Endothelial cell (in vitro differentiated cells): ENCODE measurements around the gene FGF14. TPM values are rescaled to one million over a fixed set of nuclear protein-coding genes. Genes with fewer than 3 reads are reported as not detected.
A peak's percentile ranks its signal among the peaks of the same experiment; 100 is the strongest.

Experiments
- DNase-seq: peaks from one replicate; pipeline ENCODE4 v3.0.0; 2021; ENCODE audit warnings: low spot score
- H3K27ac Mint-ChIP-seq: one replicate; pipeline ENCODE4 v1.8.0; 2021; ENCODE audit warnings: mixed read lengths, inconsistent platforms; ENCODE audit not compliant: unreplicated experiment
- H3K27me3 Mint-ChIP-seq: one replicate; pipeline ENCODE4 v1.8.0; 2021; ENCODE audit warnings: mild to moderate bottlenecking, moderate library complexity, mixed read lengths, inconsistent platforms; ENCODE audit not compliant: unreplicated experiment
- H3K36me3 Mint-ChIP-seq: one replicate; pipeline ENCODE4 v1.8.0; 2021; ENCODE audit warnings: mild to moderate bottlenecking, low read depth, mixed read lengths, inconsistent platforms; ENCODE audit not compliant: unreplicated experiment
- H3K4me1 Mint-ChIP-seq: one replicate; pipeline ENCODE4 v1.8.0; 2021; ENCODE audit warnings: mild to moderate bottlenecking, mixed read lengths, inconsistent platforms; ENCODE audit not compliant: unreplicated experiment
- H3K4me3 Mint-ChIP-seq: one replicate; pipeline ENCODE4 v1.8.0; 2021; ENCODE audit warnings: mild to moderate bottlenecking, mixed read lengths, inconsistent platforms; ENCODE audit not compliant: unreplicated experiment
- H3K9me3 Mint-ChIP-seq: one replicate; pipeline ENCODE4 v1.8.0; 2021; ENCODE audit warnings: mixed read lengths, inconsistent platforms; ENCODE audit not compliant: unreplicated experiment
- total RNA-seq: library from RNA; stranded (reverse); fragmentation: NEBNext Ultra II Directional; extraction: Animal tissue kit (Norgen Biotek cat#: 25700); gene quantifications from one replicate; pipeline ENCODE4 v1.2.1, GENCODE V29; 2021; ENCODE audit not compliant: unreplicated experiment
- TF ChIP-seq, protein P1 (sequence below): fragments of 200-600 bp; sonication (generic); IDR thresholded peaks from one replicate; pipeline ENCODE4 v1.5.0; 2021; ENCODE audit warnings: antibody characterized with exemption; ENCODE audit not compliant: unreplicated experiment

Gene FGF14
- total RNA-seq, 1 donor from 2014 or later, result 0.13 TPM

DNA sequence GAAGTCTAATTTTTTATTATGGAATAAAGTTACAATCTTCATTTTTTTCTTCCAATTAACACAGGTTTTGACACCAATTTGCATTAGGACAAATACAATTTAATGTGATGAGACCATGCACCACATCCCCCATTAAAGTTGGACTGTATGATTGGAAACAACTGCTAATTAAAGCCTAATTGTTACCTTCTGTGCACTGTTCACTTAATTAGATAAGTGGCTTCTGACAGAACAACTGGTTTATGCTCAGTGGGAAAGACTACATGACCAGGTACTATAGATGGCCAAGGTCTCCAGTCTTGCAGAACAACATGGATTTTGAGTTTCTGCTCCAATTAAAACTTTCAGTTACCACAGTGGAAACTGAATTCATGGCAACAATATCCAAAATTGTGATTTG lies 198.1 kb downstream of the FGF14 start:
- TF ChIP-seq, protein P1, sequence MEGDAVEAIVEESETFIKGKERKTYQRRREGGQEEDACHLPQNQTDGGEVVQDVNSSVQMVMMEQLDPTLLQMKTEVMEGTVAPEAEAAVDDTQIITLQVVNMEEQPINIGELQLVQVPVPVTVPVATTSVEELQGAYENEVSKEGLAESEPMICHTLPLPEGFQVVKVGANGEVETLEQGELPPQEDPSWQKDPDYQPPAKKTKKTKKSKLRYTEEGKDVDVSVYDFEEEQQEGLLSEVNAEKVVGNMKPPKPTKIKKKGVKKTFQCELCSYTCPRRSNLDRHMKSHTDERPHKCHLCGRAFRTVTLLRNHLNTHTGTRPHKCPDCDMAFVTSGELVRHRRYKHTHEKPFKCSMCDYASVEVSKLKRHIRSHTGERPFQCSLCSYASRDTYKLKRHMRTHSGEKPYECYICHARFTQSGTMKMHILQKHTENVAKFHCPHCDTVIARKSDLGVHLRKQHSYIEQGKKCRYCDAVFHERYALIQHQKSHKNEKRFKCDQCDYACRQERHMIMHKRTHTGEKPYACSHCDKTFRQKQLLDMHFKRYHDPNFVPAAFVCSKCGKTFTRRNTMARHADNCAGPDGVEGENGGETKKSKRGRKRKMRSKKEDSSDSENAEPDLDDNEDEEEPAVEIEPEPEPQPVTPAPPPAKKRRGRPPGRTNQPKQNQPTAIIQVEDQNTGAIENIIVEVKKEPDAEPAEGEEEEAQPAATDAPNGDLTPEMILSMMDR, result no peak
- H3K27me3 Mint-ChIP-seq, result no peaks in the 10 kb centered on the region
- no peak overlapping the region for H3K27ac Mint-ChIP-seq
- no peaks in the 10 kb centered on the region for H3K4me1 Mint-ChIP-seq
- no peak for DNase-seq
- no peaks in the 10 kb centered on the region for H3K9me3 Mint-ChIP-seq
- H3K36me3 Mint-ChIP-seq, result no peaks in the 10 kb centered on the region
- H3K4me3 Mint-ChIP-seq, result no peak overlapping the region

- TF ChIP-seq, protein P1, result no peak
- DNase-seq, result no peak
- Mint-ChIP-seq H3K4me3 (no peak overlapping the region), H3K4me1 (peaks cover 7% of the 10 kb centered on the region), H3K27ac (no peak overlapping the region), H3K9me3 (no peaks in the 10 kb centered on the region), H3K36me3 (no peaks in the 10 kb centered on the region), H3K27me3 (peaks cover 2% of the 10 kb centered on the region)
Observed at GRCh38 chr13:102198418-102199311, 203.2 kb downstream of the FGF14 start.

- Mint-ChIP-seq H3K27me3 (peaks cover 2% of the 10 kb centered on the region), H3K4me3 (no peak overlapping the region), H3K27ac (no peak overlapping the region), H3K36me3 (no peaks in the 10 kb centered on the region), H3K9me3 (no peaks in the 10 kb centered on the region), H3K4me1 (peaks cover 12% of the 10 kb centered on the region)
- TF ChIP-seq, protein P1, result no peak
- DNase-seq, result peak; percentile 14
Observed at GRCh38 chr13:102197193-102197592, 204.7 kb downstream of the FGF14 start.

DNA sequence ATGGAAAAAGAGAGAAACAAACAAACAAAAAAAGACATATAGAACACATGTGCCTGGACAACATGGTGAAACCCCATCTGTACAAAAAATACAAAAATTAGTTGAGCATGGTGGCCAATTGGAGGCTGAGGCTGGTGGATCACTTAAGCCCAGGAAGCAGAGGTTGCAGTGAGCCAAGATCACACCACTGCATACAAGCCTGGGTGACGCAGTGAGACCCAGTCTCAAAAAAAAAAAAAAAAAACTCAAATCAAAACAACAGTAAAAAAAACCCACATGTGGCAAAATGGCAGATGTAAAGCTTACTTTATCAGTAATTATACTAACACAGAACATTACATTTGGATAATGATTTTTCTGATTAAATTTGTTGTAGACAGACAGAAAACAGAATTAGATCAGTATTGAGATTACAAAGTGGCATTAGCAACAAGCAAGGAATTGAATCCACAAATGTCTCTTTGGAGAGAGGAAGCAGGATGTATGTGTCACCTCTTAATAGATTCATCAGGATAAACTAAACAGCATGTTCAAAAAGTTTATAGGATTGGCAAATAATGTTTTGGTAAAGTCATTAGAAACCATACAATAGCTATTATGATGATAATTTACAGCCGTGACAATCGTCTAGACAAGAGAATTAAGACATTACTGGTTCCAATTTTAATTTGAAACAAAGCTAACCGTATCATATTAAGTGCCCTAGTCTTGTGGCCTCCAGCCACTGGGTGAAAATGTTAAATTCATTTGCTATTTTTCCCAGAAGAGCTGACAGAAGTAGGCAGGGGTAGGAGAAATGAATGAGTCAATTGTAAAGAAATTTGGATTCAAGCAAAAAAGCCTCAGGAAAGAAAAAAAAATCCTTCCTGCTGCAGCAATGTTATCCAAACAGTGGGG lies 206.0 kb downstream of the FGF14 start:
- TF ChIP-seq, protein P1, result no peak
- no peak for DNase-seq
- H3K9me3 Mint-ChIP-seq, result no peaks in the 10 kb centered on the region
- peaks cover 3% of the 10 kb centered on the region for H3K27me3 Mint-ChIP-seq
- H3K27ac Mint-ChIP-seq, result no peak overlapping the region
- H3K4me1 Mint-ChIP-seq, result peaks cover 12% of the 10 kb centered on the region
- H3K36me3 Mint-ChIP-seq, result no peaks in the 10 kb centered on the region
- H3K4me3 Mint-ChIP-seq, result no peak overlapping the region
